Choroid plexus epithelial cell (primary cell): ENCODE data around the gene FNTB.
A peak's percentile ranks its signal among the peaks of the same experiment; 100 is the strongest.

Experiments
- DNase-seq: peaks from one replicate; pipeline ENCODE4 v3.0.0-alpha.2; 2010; ENCODE audit warnings: low read depth
- H3K4me3 ChIP-seq: 2 replicates; pipeline ENCODE4 v1.5.1; 2011; ENCODE audit warnings: low read depth, mild to moderate bottlenecking, control low read depth, low read length, moderate library complexity
- CTCF ChIP-seq: conservative IDR thresholded peaks from 2 replicates; pipeline ENCODE4 v1.5.1; 2011; ENCODE audit warnings: low read depth, mild to moderate bottlenecking, control low read depth, inconsistent platforms, low read length, moderate library complexity

The FNTB gene

DNA sequence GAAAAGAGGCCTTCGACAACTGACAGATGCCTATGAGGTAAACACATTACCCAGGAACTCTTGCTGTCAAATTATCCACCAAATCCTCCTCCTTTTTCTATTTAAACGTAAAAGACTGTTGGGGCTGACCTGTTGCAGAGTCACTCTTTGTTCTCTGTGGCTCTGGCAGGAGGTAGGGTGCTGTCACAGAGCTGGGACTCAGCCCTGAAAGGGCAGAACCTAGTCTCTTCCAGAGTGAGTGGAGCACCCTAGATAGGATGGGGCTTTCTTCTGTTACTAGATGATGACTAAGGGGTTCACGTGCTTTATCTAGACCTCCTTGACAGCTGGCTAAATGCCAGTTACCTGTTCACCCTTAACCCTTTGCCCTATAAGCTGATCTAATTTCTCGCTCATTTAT lies 25.7 kb downstream of the FNTB start:
- no peak for DNase-seq
- H3K4me3 ChIP-seq: no peak overlapping the region
- no peak for TF ChIP-seq CTCF

- no peak for TF ChIP-seq CTCF
- DNase-seq: no peak
Measured at GRCh38 chr14:65015391-65015790, 28.7 kb downstream of the FNTB start.

DNA sequence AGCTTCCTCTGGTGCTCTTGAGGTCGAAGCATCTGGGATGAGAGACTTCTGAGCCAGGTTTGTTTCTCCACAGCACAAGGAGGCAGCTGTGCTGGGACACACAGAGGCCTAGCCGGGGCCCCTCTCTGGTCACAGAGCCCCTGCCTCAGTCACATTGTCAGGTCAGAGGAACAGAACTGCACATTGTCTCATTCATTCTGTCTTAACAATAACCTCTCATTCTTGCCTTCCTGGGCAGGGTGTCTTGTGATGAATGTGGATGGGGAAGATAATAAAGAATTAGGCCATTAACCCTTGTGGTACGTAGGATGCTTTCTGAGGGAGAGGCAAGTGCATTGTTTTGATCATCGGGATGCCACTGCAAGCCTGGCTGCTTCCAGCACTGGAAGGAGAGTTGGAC lies 29.8 kb downstream of the FNTB start:
- no peak overlapping the region for H3K4me3 ChIP-seq
- no peak for TF ChIP-seq CTCF
- no peak for DNase-seq

More at GRCh38 chr14:65015391-65015790, 28.7 kb downstream of the FNTB start:
- no peak overlapping the region for H3K4me3 ChIP-seq

DNA sequence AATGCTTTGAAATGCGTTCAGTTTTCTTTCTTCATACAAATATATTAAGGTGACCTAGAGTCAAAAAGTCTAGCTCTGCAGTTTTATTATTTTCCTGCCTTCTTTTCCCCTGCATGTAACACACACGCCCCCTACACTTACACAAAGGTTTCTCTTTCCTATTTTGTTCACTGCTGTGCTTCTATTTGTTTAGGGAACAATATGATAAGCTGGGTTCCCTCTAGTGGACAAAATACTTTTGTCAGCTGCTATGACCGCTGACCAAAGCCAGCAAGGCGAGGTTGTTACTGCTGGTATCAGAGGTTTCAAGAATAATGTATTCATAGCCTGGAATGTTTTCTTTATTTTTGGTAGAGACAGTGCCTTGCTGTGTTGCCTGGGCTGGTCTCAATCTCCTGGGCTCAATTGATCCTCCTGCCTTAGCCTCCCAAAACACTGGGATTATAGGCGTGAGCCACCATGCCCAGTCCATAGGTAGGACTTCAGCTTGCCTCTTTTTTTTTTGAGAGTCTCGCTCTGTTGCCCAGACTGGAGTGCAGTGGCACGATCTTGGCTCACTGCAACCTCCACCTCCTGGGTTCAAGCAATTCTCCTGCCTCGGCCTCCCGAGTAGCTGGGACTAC lies 33.4 kb downstream of the FNTB start:
- H3K4me3 ChIP-seq: no peak overlapping the region
- DNase-seq: peak; percentile 91
- TF ChIP-seq CTCF: peak; percentile 77

GRCh38 chr14:65024957-65025356 lies 38.3 kb downstream of the FNTB start:
- no peak for DNase-seq
- H3K4me3 ChIP-seq: no peak overlapping the region
- TF ChIP-seq CTCF: no peak

GRCh38 chr14:65025818-65026217 lies 39.1 kb downstream of the FNTB start:
- H3K4me3 ChIP-seq: no peak overlapping the region

More at GRCh38 chr14:65025818-65026217, 39.1 kb downstream of the FNTB start:
- no peak for DNase-seq
- no peak for TF ChIP-seq CTCF
